Measurements from ENCODE around the gene SNRPD3. TPM values are rescaled to one million over a fixed set of nuclear protein-coding genes. Genes with fewer than 3 reads are reported as not detected.
"Not testable (repeated sequence)": the region's sequence is repeated elsewhere in the genome, so short reads cannot be mapped to it uniquely, and the experiment has no call there.

Gene SNRPD3
- total RNA-seq, 1 donor: 84.2 TPM

GRCh38 chr22:24529898-24530297 lies 25.9 kb upstream of the SNRPD3 start:
- no peak overlapping the region for H3K4me3 ChIP-seq (ENCODE audit: low read depth, low read length)
- DNase-seq (ENCODE audit: low read depth): no peak
- no peak for TF ChIP-seq CTCF (IDR thresholded peaks at IDR 0.05; ENCODE audit: insufficient read depth, low read depth, low read length)

GRCh38 chr22:24530968-24531367 lies 24.8 kb upstream of the SNRPD3 start:
- not testable (repeated sequence) for DNase-seq (ENCODE audit: low read depth); H3K4me3 ChIP-seq (ENCODE audit: low read depth, low read length)

- DNase-seq (ENCODE audit: low read depth): no peak
- H3K4me3 ChIP-seq (ENCODE audit: low read depth, low read length): no peak overlapping the region
- no peak for TF ChIP-seq CTCF (IDR thresholded peaks at IDR 0.05; ENCODE audit: insufficient read depth, low read depth, low read length)
These were observed 23.7 kb upstream of the SNRPD3 start for GRCh38 chr22:24532075-24532474.

- no peak overlapping the region for H3K4me3 ChIP-seq (ENCODE audit: low read depth, low read length)
- DNase-seq (ENCODE audit: low read depth): no peak
- no peak for TF ChIP-seq CTCF (IDR thresholded peaks at IDR 0.05; ENCODE audit: insufficient read depth, low read depth, low read length)
These were observed 20.5 kb upstream of the SNRPD3 start for GRCh38 chr22:24535348-24535747.

- DNase-seq (ENCODE audit: low read depth): no peak
- TF ChIP-seq CTCF (IDR thresholded peaks at IDR 0.05; ENCODE audit: insufficient read depth, low read depth, low read length): no peak
- H3K4me3 ChIP-seq (ENCODE audit: low read depth, low read length): no peak overlapping the region
These were observed 19.7 kb upstream of the SNRPD3 start for GRCh38 chr22:24536089-24536488.

GRCh38 chr22:24540470-24540869 lies 15.3 kb upstream of the SNRPD3 start:
- DNase-seq (ENCODE audit: low read depth): no peak
- no peak overlapping the region for H3K4me3 ChIP-seq (ENCODE audit: low read depth, low read length)
- no peak for TF ChIP-seq CTCF (IDR thresholded peaks at IDR 0.05; ENCODE audit: insufficient read depth, low read depth, low read length)

GRCh38 chr22:24541681-24542515 lies 13.9 kb upstream of the SNRPD3 start:
- H3K4me3 ChIP-seq (ENCODE audit: low read depth, low read length): no peak overlapping the region
- DNase-seq (ENCODE audit: low read depth): no peak
- no peak for TF ChIP-seq CTCF (IDR thresholded peaks at IDR 0.05; ENCODE audit: insufficient read depth, low read depth, low read length)

Measured in fibroblast of villous mesenchyme (primary cell).